GM18870 (cell line): ENCODE measurements around the gene NME3.

Experiments used
- ATAC-seq: cut with Tn5 transposase; IDR thresholded peaks from one replicate; pipeline ENCODE4 v1.9.1; 2021; ENCODE audit warnings: moderate library complexity; ENCODE audit not compliant: unreplicated experiment

The NME3 gene

GRCh38 chr16:1770328-1771187 lies 785 bp downstream of the NME3 start:
- ATAC-seq, result no peak

GRCh38 chr16:1769402-1770300 lies 1.7 kb downstream of the NME3 start:
- ATAC-seq, result no peak

- no peak for ATAC-seq
Observed at GRCh38 chr16:1768767-1769401, 2.5 kb downstream of the NME3 start.

- ATAC-seq, result no peak
Observed at GRCh38 chr16:1768061-1768766, 3.1 kb downstream of the NME3 start.

GRCh38 chr16:1767116-1767994 lies 4.0 kb downstream of the NME3 start:
- ATAC-seq, result no peak

- ATAC-seq, result no peak
Observed at GRCh38 chr16:1766701-1767100, 4.6 kb downstream of the NME3 start.

- no peak for ATAC-seq
Observed at GRCh38 chr16:1766231-1766630, 5.1 kb downstream of the NME3 start.

GRCh38 chr16:1765826-1766225 lies 5.5 kb downstream of the NME3 start:
- no peak for ATAC-seq

GRCh38 chr16:1764971-1765370 lies 6.4 kb downstream of the NME3 start:
- no peak for ATAC-seq

GRCh38 chr16:1763521-1764511 lies 7.5 kb downstream of the NME3 start:
- no peak for ATAC-seq

GRCh38 chr16:1762879-1763520 lies 8.3 kb downstream of the NME3 start:
- no peak for ATAC-seq

GRCh38 chr16:1762196-1762878 lies 9.0 kb downstream of the NME3 start:
- no peak for ATAC-seq

- ATAC-seq, result no peak
Observed at GRCh38 chr16:1761751-1762150, 9.6 kb downstream of the NME3 start.

- ATAC-seq, result no peak
Observed at GRCh38 chr16:1760911-1761310, 10.4 kb downstream of the NME3 start.

- ATAC-seq, result no peak
Observed at GRCh38 chr16:1759511-1759910, 11.8 kb downstream of the NME3 start.

GRCh38 chr16:1758923-1759322 lies 12.4 kb downstream of the NME3 start:
- ATAC-seq, result no peak

GRCh38 chr16:1757714-1758461 lies 13.5 kb downstream of the NME3 start:
- no peak for ATAC-seq
